GM10248 (cell line): ENCODE data around the gene CD48.
"Not testable (repeated sequence)": the region's sequence is repeated elsewhere in the genome, so short reads cannot be mapped to it uniquely, and the experiment has no call there.

Experiments
- CTCF ChIA-PET: fragments of 300-600 bp; sonication (Branson Sonifier 250); formaldehyde crosslinking; extraction: SDS; loops from one replicate; lab custom pipeline; 2021; ENCODE audit warnings: antibody characterized with exemption; lab: Yijun Ruan, JAX
- POLR2A ChIA-PET: fragments of 350-650 bp; sonication (Branson Sonifier 250); formaldehyde crosslinking; extraction: SDS; loops from one replicate; lab custom pipeline; 2020; ENCODE audit warnings: antibody characterized with exemption; lab: Yijun Ruan, JAX
- DNase-seq: peaks from one replicate; pipeline ENCODE4 v3.0.0; 2012; ENCODE audit errors: extremely low spot score
- TF ChIP-seq, protein P1 (sequence below): IDR thresholded peaks from 2 replicates; pipeline ENCODE4 v1.5.1; 2012; ENCODE audit warnings: mild to moderate bottlenecking, low read depth; ENCODE audit errors: extremely low read depth, missing control alignments, control extremely low read depth

Gene CD48

GRCh38 chr1:160716013-160716412 lies 4.4 kb upstream of the CD48 start:
- TF ChIP-seq, protein P1, sequence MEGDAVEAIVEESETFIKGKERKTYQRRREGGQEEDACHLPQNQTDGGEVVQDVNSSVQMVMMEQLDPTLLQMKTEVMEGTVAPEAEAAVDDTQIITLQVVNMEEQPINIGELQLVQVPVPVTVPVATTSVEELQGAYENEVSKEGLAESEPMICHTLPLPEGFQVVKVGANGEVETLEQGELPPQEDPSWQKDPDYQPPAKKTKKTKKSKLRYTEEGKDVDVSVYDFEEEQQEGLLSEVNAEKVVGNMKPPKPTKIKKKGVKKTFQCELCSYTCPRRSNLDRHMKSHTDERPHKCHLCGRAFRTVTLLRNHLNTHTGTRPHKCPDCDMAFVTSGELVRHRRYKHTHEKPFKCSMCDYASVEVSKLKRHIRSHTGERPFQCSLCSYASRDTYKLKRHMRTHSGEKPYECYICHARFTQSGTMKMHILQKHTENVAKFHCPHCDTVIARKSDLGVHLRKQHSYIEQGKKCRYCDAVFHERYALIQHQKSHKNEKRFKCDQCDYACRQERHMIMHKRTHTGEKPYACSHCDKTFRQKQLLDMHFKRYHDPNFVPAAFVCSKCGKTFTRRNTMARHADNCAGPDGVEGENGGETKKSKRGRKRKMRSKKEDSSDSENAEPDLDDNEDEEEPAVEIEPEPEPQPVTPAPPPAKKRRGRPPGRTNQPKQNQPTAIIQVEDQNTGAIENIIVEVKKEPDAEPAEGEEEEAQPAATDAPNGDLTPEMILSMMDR = no peak
- ChIA-PET CTCF (interaction anchor here (0.8 to 7.1 kb wide), 10 partner anchors 10 to 235 kb away, joined by 3 to 120 read pairs (median 6); no protein-coding TSS in a partner anchor), POLR2A (interaction anchor here (0.6 kb wide), 1 partner anchor 28 kb away, joined by 3 read pairs; no protein-coding TSS in a partner anchor)
- DNase-seq = no peak

- ChIA-PET POLR2A (interaction anchor here (1.9 kb wide), 1 partner anchor 12 kb away, joined by 6 read pairs; no protein-coding TSS in a partner anchor), CTCF (interaction anchor here (0.7 to 7.1 kb wide), 15 partner anchors 12 to 286 kb away, joined by 3 to 120 read pairs (median 4); partner anchors contain the start of gene ITLN2)
- DNase-seq = not testable (repeated sequence)
Measured at GRCh38 chr1:160714034-160714648, 2.5 kb upstream of the CD48 start.

DNA sequence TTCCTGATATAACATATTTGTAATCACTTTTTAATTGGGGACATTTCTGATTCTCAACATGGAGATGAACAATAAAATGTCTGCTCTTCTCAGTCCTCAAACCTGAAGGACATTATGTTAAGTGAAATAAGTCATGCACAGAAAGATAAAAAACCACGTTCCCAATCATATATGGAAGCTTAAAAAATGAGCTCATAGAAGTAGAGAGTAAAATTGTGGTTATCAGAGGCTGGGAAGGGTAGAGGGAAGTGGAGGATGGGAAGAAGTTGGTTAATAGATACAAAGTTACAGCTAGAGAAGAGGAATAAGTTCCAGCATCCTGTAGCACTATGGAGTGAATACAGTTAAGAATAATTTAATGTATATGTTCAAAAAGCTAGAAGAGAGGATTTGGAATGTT lies 1.5 kb upstream of the CD48 start:
- ChIA-PET CTCF (interaction anchor here (0.9 to 7.1 kb wide), 15 partner anchors 10 to 285 kb away, joined by 3 to 120 read pairs (median 5); partner anchors contain the start of genes ITLN2 and SLAMF7), POLR2A (interaction anchor here (1.7 to 1.9 kb wide), 2 partner anchors 13 to 66 kb away, joined by 4 to 6 read pairs; partner anchors contain the start of gene SLAMF1)
- no peak for DNase-seq

GRCh38 chr1:160712525-160713080 lies 981 bp upstream of the CD48 start:
- ChIA-PET POLR2A (interaction anchor here (1.4 to 1.9 kb wide), 3 partner anchors 13 to 65 kb away, joined by 3 to 6 read pairs (median 4); partner anchors contain the start of gene SLAMF1), CTCF (interaction anchor here (0.6 to 7.1 kb wide), 18 partner anchors 9 to 284 kb away, joined by 3 to 120 read pairs (median 4); partner anchors contain the start of genes ITLN2 and SLAMF7)
- not testable (repeated sequence) for DNase-seq

More for the DNA sequence above, 1.5 kb upstream of the CD48 start:
- TF ChIP-seq, protein P1 = no peak

DNA sequence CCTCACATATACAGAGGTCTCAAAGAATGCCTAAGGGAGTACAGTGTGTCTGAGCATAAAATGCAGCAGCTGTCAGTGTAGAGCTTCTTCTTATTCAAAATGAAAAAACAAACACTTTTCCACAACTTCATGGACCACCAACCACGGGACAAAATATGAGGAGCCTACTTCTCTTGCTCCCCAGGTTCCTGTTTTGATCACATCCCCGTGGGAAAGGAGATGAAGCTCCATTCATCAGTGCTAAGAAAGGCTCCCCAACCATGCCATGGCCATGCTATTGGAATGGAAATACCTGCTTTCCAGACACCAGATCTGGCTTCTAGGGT lies 383 bp downstream of the CD48 start:
- POLR2A ChIA-PET = interaction anchor here (1.4 kb wide), 2 partner anchors 29 to 57 kb away, joined by 3 read pairs; no protein-coding TSS in a partner anchor
- CTCF ChIA-PET = interaction anchor here (1.0 to 7.1 kb wide), 8 partner anchors 10 to 243 kb away, joined by 3 to 120 read pairs (median 4); partner anchors contain the start of genes ITLN2 and SLAMF7
- TF ChIP-seq, protein P1 = no peak
- DNase-seq = no peak

DNA sequence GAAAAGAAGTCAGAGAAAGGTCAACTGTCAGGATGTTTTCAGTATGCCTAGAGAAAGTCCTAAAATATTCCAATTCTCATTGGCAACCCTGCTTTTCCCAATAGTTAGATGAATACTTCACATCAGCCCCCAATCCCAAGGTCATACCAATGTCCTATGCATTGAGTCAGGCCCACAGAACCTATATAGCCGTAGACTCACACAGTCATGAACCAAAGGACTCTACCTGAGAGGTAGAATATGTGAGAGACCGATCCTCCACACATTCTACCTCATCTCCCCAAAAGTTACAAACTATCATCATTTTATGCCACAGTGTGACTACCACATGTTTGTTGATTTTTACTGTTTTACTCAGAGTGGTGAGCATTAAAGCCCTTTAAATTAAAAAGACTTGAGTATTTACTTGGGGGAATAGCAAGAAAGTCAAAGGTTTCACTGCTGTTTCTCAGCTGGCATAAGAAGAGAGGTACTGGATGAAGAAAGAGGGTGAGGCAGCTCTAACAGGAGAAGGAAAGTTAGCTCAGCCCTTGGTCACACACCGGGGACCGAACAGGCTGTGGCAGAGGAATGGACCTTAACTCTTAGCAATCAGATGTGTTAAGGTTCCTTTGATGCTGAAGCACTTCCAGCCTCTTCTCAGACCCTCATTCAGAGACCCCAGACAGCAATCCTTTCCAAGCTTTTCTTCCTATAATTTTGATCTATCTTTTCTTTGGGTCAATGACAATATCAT lies 937 bp downstream of the CD48 start:
- no peak for DNase-seq
- CTCF ChIA-PET = interaction anchor here (1.0 to 7.1 kb wide), 6 partner anchors 15 to 243 kb away, joined by 3 to 120 read pairs (median 4); partner anchors contain the start of genes ITLN2 and SLAMF7
- TF ChIP-seq, protein P1 = no peak
- POLR2A ChIA-PET = interaction anchor here (1.4 kb wide), 1 partner anchor 30 kb away, joined by 3 read pairs; no protein-coding TSS in a partner anchor

DNA sequence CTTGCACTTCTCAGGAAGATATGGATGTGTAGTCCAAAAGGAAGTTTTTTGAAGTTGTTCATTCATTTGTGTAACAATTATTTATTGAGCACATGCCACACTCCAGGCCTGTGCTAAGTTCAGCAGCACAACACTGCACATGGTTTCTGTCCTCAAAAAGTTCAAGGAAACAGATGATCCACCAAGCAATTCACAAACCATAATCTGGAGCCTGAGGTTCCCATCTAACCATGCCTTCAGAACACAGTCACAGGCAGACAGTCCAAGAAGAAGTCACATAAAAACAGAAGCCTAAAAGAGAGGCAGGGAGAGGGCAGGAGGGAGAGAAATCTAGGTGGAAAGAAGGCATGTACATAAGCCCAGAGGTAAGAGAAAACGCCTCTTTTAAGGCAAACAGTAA lies 1.9 kb downstream of the CD48 start:
- TF ChIP-seq, protein P1 = no peak
- CTCF ChIA-PET = interaction anchor here (1.2 to 3.7 kb wide), 3 partner anchors 27 to 244 kb away, joined by 3 to 30 read pairs (median 7); partner anchors contain the start of gene ITLN2
- DNase-seq = no peak
- POLR2A ChIA-PET = no interaction called here
